ENCODE data around the gene LRRC66. TPM values are rescaled to one million over a fixed set of nuclear protein-coding genes. Genes with fewer than 3 reads are reported as not detected.

LRRC66 gene
- total RNA-seq, 4 donors from 2014 or later = 0.17 to 1.2 (median 0.54) TPM

GRCh38 chr4:52036886-52037530 is 16.8 kb upstream of the LRRC66 start:
- Histone ChIP-seq H3K36me3 (peaks cover 0 to 7% (median 2%) of the 10 kb centered on the region in 4 donors), H3K4me3 (peak overlapping the region; percentile 79 to 93 (median 90)), H3K4me1 (peaks cover 15 to 46% (median 36%) of the 10 kb centered on the region in 4 donors), H3K27ac (replicated peaks in 1 of 4) (peak overlapping the region; percentile 81 to 86 (median 84)), H3K27me3 (no peaks in the 10 kb centered on the region), H3K9me3 (no peaks in the 10 kb centered on the region)
- 30% methylated on average over 7 of the region's 7 CpGs for WGBS
- intact Hi-C loops (cut with DNase I) = no loop called here
- no peak for TF ChIP-seq POLR2AphosphoS5 (IDR thresholded peaks at IDR 0.05)
- no peak for TF ChIP-seq POLR2A (IDR thresholded peaks at IDR 0.05; ENCODE audit: low read depth)
- TF ChIP-seq, protein P1, sequence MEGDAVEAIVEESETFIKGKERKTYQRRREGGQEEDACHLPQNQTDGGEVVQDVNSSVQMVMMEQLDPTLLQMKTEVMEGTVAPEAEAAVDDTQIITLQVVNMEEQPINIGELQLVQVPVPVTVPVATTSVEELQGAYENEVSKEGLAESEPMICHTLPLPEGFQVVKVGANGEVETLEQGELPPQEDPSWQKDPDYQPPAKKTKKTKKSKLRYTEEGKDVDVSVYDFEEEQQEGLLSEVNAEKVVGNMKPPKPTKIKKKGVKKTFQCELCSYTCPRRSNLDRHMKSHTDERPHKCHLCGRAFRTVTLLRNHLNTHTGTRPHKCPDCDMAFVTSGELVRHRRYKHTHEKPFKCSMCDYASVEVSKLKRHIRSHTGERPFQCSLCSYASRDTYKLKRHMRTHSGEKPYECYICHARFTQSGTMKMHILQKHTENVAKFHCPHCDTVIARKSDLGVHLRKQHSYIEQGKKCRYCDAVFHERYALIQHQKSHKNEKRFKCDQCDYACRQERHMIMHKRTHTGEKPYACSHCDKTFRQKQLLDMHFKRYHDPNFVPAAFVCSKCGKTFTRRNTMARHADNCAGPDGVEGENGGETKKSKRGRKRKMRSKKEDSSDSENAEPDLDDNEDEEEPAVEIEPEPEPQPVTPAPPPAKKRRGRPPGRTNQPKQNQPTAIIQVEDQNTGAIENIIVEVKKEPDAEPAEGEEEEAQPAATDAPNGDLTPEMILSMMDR (IDR thresholded peaks at IDR 0.05) = no peak
- no peak for TF ChIP-seq EP300 (IDR thresholded peaks at IDR 0.05)
- no peak for DNase-seq (ENCODE audit: extremely low spot score)

DNA sequence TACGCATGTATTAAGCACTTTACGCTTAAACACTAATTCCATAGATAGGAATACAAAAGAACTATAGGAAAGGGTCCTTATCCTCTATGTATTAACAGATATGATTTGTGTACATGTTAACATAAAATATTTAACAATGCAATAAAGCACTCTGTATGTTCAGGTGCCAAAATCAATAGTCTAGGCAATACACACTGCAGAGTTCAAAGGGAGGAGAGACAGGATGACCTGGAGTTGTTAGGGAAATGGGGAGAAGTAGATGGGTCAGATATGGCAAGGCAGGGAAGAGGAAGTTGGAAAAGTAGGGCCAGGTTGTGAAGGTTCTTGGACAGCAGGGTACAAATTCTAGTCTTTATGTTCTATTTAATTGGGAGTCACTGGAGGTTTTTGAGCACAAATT is 15.0 kb upstream of the LRRC66 start:
- H3K27me3 ChIP-seq = no peaks in the 10 kb centered on the region
- intact Hi-C loops (cut with DNase I) = no loop called here
- H3K36me3 ChIP-seq = peaks cover 0 to 22% (median 8%) of the 10 kb centered on the region in 4 donors
- no peaks in the 10 kb centered on the region for H3K9me3 ChIP-seq
- H3K4me1 ChIP-seq = peaks cover 15 to 46% (median 36%) of the 10 kb centered on the region in 4 donors
- no peak overlapping the region for H3K27ac ChIP-seq (replicated peaks in 1 of 4)
- H3K4me3 ChIP-seq = no peak overlapping the region
- TF ChIP-seq EP300 (IDR thresholded peaks at IDR 0.05) (no peak), POLR2A (IDR thresholded peaks at IDR 0.05; ENCODE audit: low read depth) (no peak), POLR2AphosphoS5 (IDR thresholded peaks at IDR 0.05) (no peak)
- TF ChIP-seq, protein P1 (IDR thresholded peaks at IDR 0.05) = no peak
- DNase-seq (ENCODE audit: extremely low spot score) = no peak
- 97% methylated on average over 2 of the region's 2 CpGs for WGBS

DNA sequence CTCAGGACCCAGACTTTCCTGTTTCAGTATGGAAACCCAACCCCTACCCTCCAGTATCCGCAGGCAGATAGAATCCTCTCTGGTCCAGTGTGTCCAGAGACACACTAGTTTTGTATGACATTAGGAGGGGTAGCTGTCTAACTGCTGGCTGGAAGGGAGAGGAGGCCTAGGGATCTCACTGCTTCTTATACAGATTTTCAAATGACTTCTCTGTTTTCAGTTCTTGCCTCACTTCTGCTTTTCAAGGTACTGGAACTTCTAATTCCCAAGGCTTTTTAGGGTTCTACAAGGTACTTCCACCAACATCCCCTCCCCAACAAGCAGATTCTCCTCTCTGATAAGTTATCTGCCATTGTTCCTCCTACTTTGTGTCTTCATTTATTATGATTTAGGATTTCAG is 11.8 kb upstream of the LRRC66 start:
- Histone ChIP-seq H3K36me3 (peaks cover 0 to 53% (median 27%) of the 10 kb centered on the region in 4 donors), H3K9me3 (no peaks in the 10 kb centered on the region), H3K4me3 (no peak overlapping the region), H3K27ac (replicated peaks in 1 of 4) (no peak overlapping the region), H3K4me1 (peaks cover 13 to 38% (median 28%) of the 10 kb centered on the region in 4 donors), H3K27me3 (no peaks in the 10 kb centered on the region)
- intact Hi-C loops (cut with DNase I) = no loop called here
- no peak for DNase-seq (ENCODE audit: extremely low spot score)
- WGBS = 100% methylated on average over 1 of the region's 1 CpG
- no peak for TF ChIP-seq POLR2A (IDR thresholded peaks at IDR 0.05; ENCODE audit: low read depth)
- TF ChIP-seq POLR2AphosphoS5 (IDR thresholded peaks at IDR 0.05) = no peak

- Histone ChIP-seq H3K9me3 (no peaks in the 10 kb centered on the region), H3K4me3 (no peak overlapping the region), H3K36me3 (peaks cover 0 to 72% (median 44%) of the 10 kb centered on the region in 4 donors), H3K27ac (replicated peaks in 1 of 4) (no peak overlapping the region), H3K4me1 (peaks cover 0 to 13% (median 9%) of the 10 kb centered on the region in 4 donors), H3K27me3 (no peaks in the 10 kb centered on the region)
- TF ChIP-seq, protein P1 (IDR thresholded peaks at IDR 0.05) = no peak
- TF ChIP-seq POLR2AphosphoS5 (IDR thresholded peaks at IDR 0.05) (no peak), POLR2A (IDR thresholded peaks at IDR 0.05; ENCODE audit: low read depth) (no peak), EP300 (IDR thresholded peaks at IDR 0.05) (no peak)
- no peak for DNase-seq (ENCODE audit: extremely low spot score)
- intact Hi-C loops (cut with DNase I) = loop anchor here (5.0 kb wide), 1 partner anchor 137 kb away; no protein-coding TSS in a partner anchor
- WGBS = 48% methylated on average over 1 of the region's 1 CpG
Observed at GRCh38 chr4:52028970-52029369, 8.8 kb upstream of the LRRC66 start.

- intact Hi-C loops (cut with DNase I) = no loop called here
- no peaks in the 10 kb centered on the region for H3K9me3 ChIP-seq
- no peak for DNase-seq (ENCODE audit: extremely low spot score)
- H3K27me3 ChIP-seq = no peaks in the 10 kb centered on the region
- TF ChIP-seq POLR2AphosphoS5 (IDR thresholded peaks at IDR 0.05) = no peak
- TF ChIP-seq, protein P1 (IDR thresholded peaks at IDR 0.05) = no peak
- WGBS = 76% methylated on average over 1 of the region's 1 CpG
- H3K4me3 ChIP-seq = no peak overlapping the region
- peaks cover 0 to 28% (median 15%) of the 10 kb centered on the region in 4 donors for H3K36me3 ChIP-seq
- H3K27ac ChIP-seq (replicated peaks in 1 of 4) = no peak overlapping the region
- no peaks in the 10 kb centered on the region for H3K4me1 ChIP-seq
Observed at GRCh38 chr4:52017814-52018213, 2.3 kb downstream of the LRRC66 start.

Data from esophagus muscularis mucosa (tissue), 4 donors.